ENCODE measurements around the gene CIAO2B. TPM values are rescaled to one million over a fixed set of nuclear protein-coding genes. Genes with fewer than 3 reads are reported as not detected.

CIAO2B gene
- polyA plus RNA-seq (2012; ENCODE audit: insufficient read depth, insufficient read length, low read depth), result 878 TPM

DNA sequence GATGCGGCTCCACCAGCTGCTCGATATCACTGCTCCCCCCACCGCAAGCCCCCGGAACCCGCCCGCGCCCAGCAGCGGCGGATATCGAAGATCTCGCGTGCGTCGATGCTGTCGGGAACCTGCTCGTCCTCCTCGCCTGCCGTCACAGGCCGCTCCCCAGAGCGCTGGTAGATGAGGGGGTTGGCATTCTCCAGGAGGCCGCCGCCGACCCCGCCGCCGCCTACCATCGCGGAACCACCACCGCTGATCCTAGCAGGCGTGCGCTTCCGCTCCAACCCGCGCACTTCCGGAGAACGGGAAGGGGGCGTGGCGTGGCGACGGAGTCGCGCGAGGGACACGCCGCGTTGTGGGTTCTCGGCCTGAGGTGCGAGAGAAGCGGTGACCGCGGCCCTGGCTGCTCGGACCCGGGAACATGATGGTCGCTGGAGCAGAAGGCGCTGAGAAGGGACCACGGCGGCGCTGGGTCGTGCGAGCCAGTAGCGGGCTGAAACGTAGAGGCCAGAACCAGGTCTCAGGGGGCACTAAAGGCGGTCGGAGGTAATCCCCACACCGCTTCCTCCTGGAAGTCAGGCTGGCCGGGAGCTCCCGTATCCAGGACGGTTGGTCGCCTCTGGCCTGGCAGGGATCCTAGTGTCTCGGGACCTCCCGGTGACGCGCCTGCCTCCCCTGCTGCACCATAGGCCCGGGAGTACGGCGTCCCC, at the start of gene CIAO2B:
Gene CIAO2B (minus strand): TSS at position 265 of the 701 bp plus-strand sequence. CDS start 38 bp downstream, at position 227.
- H3K36me3 ChIP-seq, result peaks cover 2% of the 10 kb centered on the region; the same call in 1 of the 2 replicates
- TF ChIP-seq, protein P1, sequence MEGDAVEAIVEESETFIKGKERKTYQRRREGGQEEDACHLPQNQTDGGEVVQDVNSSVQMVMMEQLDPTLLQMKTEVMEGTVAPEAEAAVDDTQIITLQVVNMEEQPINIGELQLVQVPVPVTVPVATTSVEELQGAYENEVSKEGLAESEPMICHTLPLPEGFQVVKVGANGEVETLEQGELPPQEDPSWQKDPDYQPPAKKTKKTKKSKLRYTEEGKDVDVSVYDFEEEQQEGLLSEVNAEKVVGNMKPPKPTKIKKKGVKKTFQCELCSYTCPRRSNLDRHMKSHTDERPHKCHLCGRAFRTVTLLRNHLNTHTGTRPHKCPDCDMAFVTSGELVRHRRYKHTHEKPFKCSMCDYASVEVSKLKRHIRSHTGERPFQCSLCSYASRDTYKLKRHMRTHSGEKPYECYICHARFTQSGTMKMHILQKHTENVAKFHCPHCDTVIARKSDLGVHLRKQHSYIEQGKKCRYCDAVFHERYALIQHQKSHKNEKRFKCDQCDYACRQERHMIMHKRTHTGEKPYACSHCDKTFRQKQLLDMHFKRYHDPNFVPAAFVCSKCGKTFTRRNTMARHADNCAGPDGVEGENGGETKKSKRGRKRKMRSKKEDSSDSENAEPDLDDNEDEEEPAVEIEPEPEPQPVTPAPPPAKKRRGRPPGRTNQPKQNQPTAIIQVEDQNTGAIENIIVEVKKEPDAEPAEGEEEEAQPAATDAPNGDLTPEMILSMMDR (IDR thresholded peaks at IDR 0.05; ENCODE audit: low read depth, low read length), result no peak
- no peaks in the 10 kb centered on the region for H3K9me3 ChIP-seq
- peak; percentile 91 for DNase-seq
- H3K4me1 ChIP-seq, result no peaks in the 10 kb centered on the region
- peak within 1 kb of the TSS; percentile 99 for H3K4me3 ChIP-seq (ENCODE audit: low read depth, low read length)
- no peaks in the 10 kb centered on the region for H3K27me3 ChIP-seq

DNA sequence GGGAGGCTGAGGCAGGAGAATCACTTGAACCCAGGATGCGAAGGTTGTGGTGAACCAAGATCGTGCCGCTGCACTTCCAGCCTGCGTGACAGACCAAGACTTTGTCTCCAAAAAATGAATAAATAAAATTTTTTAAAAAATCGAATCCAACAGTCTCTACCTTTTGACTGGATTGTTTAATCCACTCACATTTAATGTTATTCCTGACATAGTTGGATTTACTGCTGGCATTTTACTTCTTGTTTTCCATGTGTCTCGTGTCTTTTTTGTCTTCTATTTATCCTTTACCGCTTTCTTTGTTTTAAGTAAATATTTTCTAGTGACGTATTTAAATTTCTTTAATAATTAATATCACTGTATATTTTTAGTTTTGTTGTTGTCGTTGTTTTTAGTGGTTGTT, 48.8 kb upstream of the CIAO2B start:
- H3K36me3 ChIP-seq, result no peaks in the 10 kb centered on the region
- TF ChIP-seq, protein P1 (IDR thresholded peaks at IDR 0.05; ENCODE audit: low read depth, low read length), result no peak
- no peak overlapping the region for H3K4me3 ChIP-seq (ENCODE audit: low read depth, low read length)
- H3K4me1 ChIP-seq, result no peaks in the 10 kb centered on the region
- H3K27me3 ChIP-seq, result no peaks in the 10 kb centered on the region
- no peak for DNase-seq
- H3K9me3 ChIP-seq, result no peaks in the 10 kb centered on the region

DNA sequence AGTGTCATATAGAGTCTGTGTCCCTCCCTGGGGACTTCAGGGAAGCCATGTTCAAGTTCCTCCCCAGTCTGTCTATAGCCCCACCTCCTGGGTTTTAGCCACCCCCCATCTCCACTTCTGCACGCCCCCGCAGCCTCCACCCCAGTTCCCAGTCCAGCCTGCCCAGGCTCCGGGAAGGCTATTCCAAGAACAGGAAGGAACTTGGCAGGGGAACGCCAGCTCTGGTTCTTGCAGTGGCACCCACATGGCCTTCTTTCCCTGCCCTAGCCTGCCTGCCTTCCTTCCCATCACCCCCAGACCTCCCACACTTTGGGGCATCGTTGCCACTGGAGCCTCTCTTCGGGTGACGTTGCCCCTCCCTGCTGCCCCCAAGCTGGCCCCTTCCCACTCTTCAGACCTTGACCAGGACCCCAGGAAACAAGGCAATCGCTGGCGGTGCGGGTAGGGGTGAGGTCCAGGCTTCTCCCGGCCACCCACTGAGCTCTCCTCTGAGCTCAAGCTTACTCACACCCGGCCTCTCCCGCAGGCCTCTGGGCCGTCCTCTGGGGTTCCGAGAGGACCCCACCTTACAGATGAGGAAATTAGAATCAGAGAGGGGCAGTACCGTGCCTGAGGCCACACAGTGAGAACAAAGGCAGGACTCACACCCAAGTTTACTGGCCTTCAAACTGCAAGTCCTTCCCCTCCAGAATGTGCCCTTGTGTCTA, 45.0 kb upstream of the CIAO2B start:
- H3K9me3 ChIP-seq, result no peaks in the 10 kb centered on the region
- no peaks in the 10 kb centered on the region for H3K36me3 ChIP-seq
- no peaks in the 10 kb centered on the region for H3K27me3 ChIP-seq
- TF ChIP-seq, protein P1 (IDR thresholded peaks at IDR 0.05; ENCODE audit: low read depth, low read length), result no peak
- no peak for DNase-seq
- H3K4me1 ChIP-seq, result peaks cover 8% of the 10 kb centered on the region; the same call in 1 of the 2 replicates
- H3K4me3 ChIP-seq (ENCODE audit: low read depth, low read length), result no peak overlapping the region

DNA sequence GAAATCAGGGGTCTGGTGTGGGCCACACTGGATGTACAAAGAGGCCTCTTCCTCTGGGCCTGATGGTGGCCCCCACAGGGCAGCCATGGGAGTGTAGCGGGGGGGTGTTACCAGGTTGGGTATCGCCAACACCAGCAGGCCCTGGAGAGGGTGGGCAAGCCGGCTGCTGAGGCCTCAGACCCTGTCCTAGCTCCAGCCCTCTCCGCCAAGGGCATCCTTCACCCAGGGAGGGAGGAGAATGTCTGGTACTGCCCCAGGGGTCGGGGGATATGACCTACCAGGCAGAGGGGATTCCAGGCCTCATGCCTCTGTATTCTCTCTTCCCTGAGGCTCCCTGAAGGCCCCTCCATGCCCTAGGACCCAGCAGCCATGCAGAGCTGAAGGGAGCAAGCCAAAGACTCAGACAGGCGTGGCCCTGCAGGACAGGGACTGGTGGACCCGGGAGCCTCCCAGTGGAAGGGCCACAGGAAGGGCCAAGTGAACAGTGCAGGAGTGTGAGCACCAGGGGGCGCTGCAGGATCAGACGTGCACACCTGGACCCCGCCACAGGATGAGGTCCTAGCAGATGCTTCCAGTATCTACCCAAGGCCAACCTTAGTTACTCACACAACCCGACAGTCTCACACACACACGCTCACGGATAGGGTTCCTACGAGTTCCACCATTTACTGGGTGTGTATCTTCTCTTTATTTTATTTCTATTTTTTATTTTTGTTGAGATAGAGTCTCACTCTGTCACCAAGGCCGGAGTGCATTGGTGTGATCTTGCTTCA, 43.3 kb upstream of the CIAO2B start:
- peak; percentile 92 for DNase-seq
- TF ChIP-seq, protein P1 (IDR thresholded peaks at IDR 0.05; ENCODE audit: low read depth, low read length), result peak; percentile 95
- no peak overlapping the region for H3K4me3 ChIP-seq (ENCODE audit: low read depth, low read length)
- no peaks in the 10 kb centered on the region for H3K36me3 ChIP-seq
- H3K9me3 ChIP-seq, result no peaks in the 10 kb centered on the region
- H3K27me3 ChIP-seq, result no peaks in the 10 kb centered on the region
- H3K4me1 ChIP-seq, result peaks cover 8% of the 10 kb centered on the region; the same call in 1 of the 2 replicates

DNA sequence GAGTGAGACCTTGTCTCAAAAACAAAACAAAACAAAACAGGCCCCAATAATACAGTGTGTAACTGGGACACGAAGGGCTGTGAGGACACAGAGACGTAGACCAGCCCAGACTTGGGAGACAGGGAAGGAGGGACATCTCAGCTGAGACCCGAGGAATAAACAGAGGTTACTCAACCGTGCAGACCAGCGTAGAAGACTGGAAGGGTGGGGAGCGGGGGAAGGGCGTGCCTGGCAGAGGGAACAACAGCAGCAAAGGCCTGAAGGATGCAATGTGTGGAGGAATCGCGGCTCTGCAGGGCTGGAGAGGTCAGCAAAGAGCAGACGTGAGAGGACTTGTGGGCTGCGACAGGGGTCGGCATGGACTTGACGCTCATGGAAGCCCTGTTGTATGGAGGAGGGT, 42.5 kb upstream of the CIAO2B start:
- DNase-seq, result peak; percentile 38
- Histone ChIP-seq H3K27me3 (no peaks in the 10 kb centered on the region), H3K36me3 (no peaks in the 10 kb centered on the region), H3K9me3 (no peaks in the 10 kb centered on the region), H3K4me3 (ENCODE audit: low read depth, low read length) (no peak overlapping the region), H3K4me1 (peaks cover 8% of the 10 kb centered on the region; the same call in 1 of the 2 replicates)
- TF ChIP-seq, protein P1 (IDR thresholded peaks at IDR 0.05; ENCODE audit: low read depth, low read length), result no peak

Data from BE2C (cell line).